Thyroid gland (tissue), 4 donors: ENCODE data around the gene SPNS2.

Source experiments
- CTCF ChIP-seq, 6 experiments: fragments of 200-600 bp in 3 of 6; fragments of 450-650 bp in 3 of 6; sonication (generic) in 3 of 6; IDR thresholded peaks; one replicate each; pipeline ENCODE4 v1.5.1; 2016 to 2019; ENCODE audit warnings: antibody characterized with exemption in 6 of 6, mild to moderate bottlenecking in 2 of 6, inconsistent platforms in 1 of 6, moderate library complexity in 1 of 6
- POLR2A ChIP-seq, 2 donors: fragments of 450-650 bp; IDR thresholded peaks; one replicate each; pipeline ENCODE4 v1.6.1; 2017; ENCODE audit warnings: antibody characterized with exemption in 2 of 2, mild to moderate bottlenecking in 2 of 2, moderate library complexity in 1 of 2

- TF ChIP-seq CTCF (IDR thresholded peaks at IDR 0.05), result no peak
- TF ChIP-seq POLR2A (IDR thresholded peaks at IDR 0.05), result no peak
These were observed 28.5 kb downstream of the SPNS2 start for GRCh38 chr17:4527134-4527533.
